Chondrocyte (in vitro differentiated cells): ENCODE results near the gene SBNO1. TPM values are rescaled to one million over a fixed set of nuclear protein-coding genes. Genes with fewer than 3 reads are reported as not detected.

Experiments
- DNase-seq: peaks from one replicate; pipeline ENCODE4 v3.0.0; 2021; ENCODE audit warnings: mixed read lengths, low spot score
- H3K27ac Mint-ChIP-seq: one replicate; pipeline ENCODE4 v1.8.0; 2021; ENCODE audit warnings: mild to moderate bottlenecking, moderate library complexity, mixed read lengths; ENCODE audit not compliant: unreplicated experiment
- H3K27me3 Mint-ChIP-seq: 2 replicates; pipeline ENCODE4 v1.8.0; 2021; ENCODE audit warnings: low read depth, mixed read lengths
- H3K36me3 Mint-ChIP-seq: 2 replicates; pipeline ENCODE4 v1.8.0; 2021; ENCODE audit warnings: low read depth, mixed read lengths
- H3K4me1 Mint-ChIP-seq: 2 replicates; pipeline ENCODE4 v1.8.0; 2021; ENCODE audit warnings: low read depth, mild to moderate bottlenecking, mixed read lengths
- H3K4me3 Mint-ChIP-seq: one replicate; pipeline ENCODE4 v1.8.0; 2021; ENCODE audit warnings: mild to moderate bottlenecking, moderate library complexity, mixed read lengths; ENCODE audit not compliant: unreplicated experiment
- H3K9me3 Mint-ChIP-seq: 2 replicates; pipeline ENCODE4 v1.8.0; 2021; ENCODE audit warnings: low read depth, mixed read lengths
- CTCF ChIP-seq: fragments of 200-600 bp; sonication (generic); IDR thresholded peaks from 2 replicates; pipeline ENCODE4 v1.5.0; 2021; ENCODE audit warnings: antibody characterized with exemption, mild to moderate bottlenecking, moderate library complexity
- total RNA-seq: library from RNA; stranded (reverse); gene quantifications from 3 replicates; pipeline ENCODE4 v1.2.1, GENCODE V29; 2021

The SBNO1 gene
- total RNA-seq, 1 donor from 2014 or later: 37.7 TPM

- peak; percentile 52 for DNase-seq
- H3K4me1 Mint-ChIP-seq: peaks cover 35% of the 10 kb centered on the region
These were observed 93.5 kb downstream of the SBNO1 start for GRCh38 chr12:123271001-123271668.

DNA sequence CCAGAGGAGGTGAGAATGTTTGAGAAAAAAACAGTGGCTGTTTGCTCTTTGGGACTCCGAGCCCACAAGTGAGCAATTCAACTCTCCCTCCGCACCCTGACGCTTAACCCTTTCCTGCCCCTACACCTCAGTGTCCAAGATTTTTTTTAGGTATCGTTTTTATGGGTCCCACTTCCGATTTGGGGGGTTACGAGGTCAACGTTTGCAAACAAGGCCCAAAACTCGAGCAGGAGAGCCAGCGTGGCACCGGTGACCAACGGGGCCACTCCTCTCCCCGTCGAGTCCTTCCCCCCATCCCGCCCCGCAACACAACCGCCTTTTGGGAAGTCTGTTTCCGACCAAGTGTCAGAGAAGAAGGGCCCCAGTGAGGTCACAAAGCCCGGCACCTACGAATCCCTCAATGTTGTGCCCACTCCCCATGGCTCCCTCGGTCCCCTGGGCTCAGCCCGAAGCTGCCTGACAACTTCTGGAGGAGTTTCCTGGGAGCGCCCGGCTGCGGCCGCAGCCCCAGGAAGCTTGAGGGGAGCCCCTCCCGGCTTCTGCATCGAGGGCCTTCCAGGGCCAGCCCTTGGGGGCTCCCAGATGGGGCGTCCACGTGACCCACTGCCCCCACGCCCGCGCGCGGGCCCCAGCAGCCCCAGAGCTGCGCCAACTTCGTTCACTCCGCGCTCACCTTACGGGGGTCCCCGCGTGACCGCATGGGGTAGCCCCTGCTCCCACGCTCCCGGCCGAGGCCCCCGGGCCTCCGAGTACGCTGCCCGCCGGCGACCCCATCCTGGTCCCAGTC is 94.2 kb downstream of the SBNO1 start:
- DNase-seq: peak; percentile 82
- peak overlapping the region; percentile 98 for H3K27ac Mint-ChIP-seq
- H3K27me3 Mint-ChIP-seq: no peaks in the 10 kb centered on the region
- no peaks in the 10 kb centered on the region for H3K9me3 Mint-ChIP-seq
- no peak for TF ChIP-seq CTCF
- H3K4me3 Mint-ChIP-seq: peak overlapping the region; percentile 94
- H3K4me1 Mint-ChIP-seq: peaks cover 35% of the 10 kb centered on the region
- peaks cover 3% of the 10 kb centered on the region for H3K36me3 Mint-ChIP-seq

More at GRCh38 chr12:123271001-123271668, 93.5 kb downstream of the SBNO1 start:
- H3K27me3 Mint-ChIP-seq: no peaks in the 10 kb centered on the region
- H3K36me3 Mint-ChIP-seq: peaks cover 3% of the 10 kb centered on the region
- H3K9me3 Mint-ChIP-seq: no peaks in the 10 kb centered on the region
- no peak overlapping the region for H3K27ac Mint-ChIP-seq
- peak; percentile 70 for TF ChIP-seq CTCF
- H3K4me3 Mint-ChIP-seq: no peak overlapping the region

DNA sequence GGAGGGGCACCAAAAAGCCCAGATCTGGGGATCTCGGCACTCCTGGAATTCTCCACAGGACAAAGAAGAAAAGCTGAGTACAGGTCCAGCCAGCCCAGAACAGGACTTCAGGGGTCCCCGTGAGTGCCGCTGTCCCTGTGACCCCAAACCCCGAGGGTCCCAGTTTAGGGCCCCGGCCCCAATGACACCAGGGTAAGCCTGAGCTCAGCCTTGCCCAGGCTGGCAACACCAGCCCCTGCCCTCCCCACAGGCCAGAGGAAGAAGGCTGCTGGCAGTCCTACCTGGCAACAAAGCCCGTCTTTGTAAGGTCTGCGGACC is 94.8 kb downstream of the SBNO1 start:
- Mint-ChIP-seq H3K4me1 (peaks cover 35% of the 10 kb centered on the region), H3K9me3 (no peaks in the 10 kb centered on the region), H3K4me3 (peak overlapping the region; percentile 94), H3K27ac (peak overlapping the region; percentile 98), H3K27me3 (no peaks in the 10 kb centered on the region), H3K36me3 (peaks cover 3% of the 10 kb centered on the region)
- TF ChIP-seq CTCF: no peak
- DNase-seq: peak; percentile 76

GRCh38 chr12:123269395-123269892 is 95.2 kb downstream of the SBNO1 start:
- H3K9me3 Mint-ChIP-seq: no peaks in the 10 kb centered on the region
- TF ChIP-seq CTCF: peak; percentile 53
- H3K27me3 Mint-ChIP-seq: no peaks in the 10 kb centered on the region
- H3K4me3 Mint-ChIP-seq: peak overlapping the region; percentile 94
- peaks cover 5% of the 10 kb centered on the region for H3K36me3 Mint-ChIP-seq
- peak; percentile 94 for DNase-seq
- H3K27ac Mint-ChIP-seq: peak overlapping the region; percentile 98
- peaks cover 35% of the 10 kb centered on the region for H3K4me1 Mint-ChIP-seq

GRCh38 chr12:123268850-123269249 is 95.8 kb downstream of the SBNO1 start:
- H3K9me3 Mint-ChIP-seq: no peaks in the 10 kb centered on the region
- DNase-seq: peak; percentile 57
- peak overlapping the region; percentile 94 for H3K4me3 Mint-ChIP-seq
- no peaks in the 10 kb centered on the region for H3K27me3 Mint-ChIP-seq
- peaks cover 6% of the 10 kb centered on the region for H3K36me3 Mint-ChIP-seq
- peak overlapping the region; percentile 90 for H3K27ac Mint-ChIP-seq
- peaks cover 35% of the 10 kb centered on the region for H3K4me1 Mint-ChIP-seq
- no peak for TF ChIP-seq CTCF
